Inflammatory macrophage treated with lipopolysaccharide for 1 hour (primary cell): ENCODE measurements around the gene ASXL3.
A peak's percentile ranks its signal among the peaks of the same experiment; 100 is the strongest.

Source experiments
- DNase-seq, 2 donors: peaks; one replicate each; pipeline ENCODE4 v3.0.0-alpha.2; 2020 to 2022

ASXL3 gene

GRCh38 chr18:33577685-33578517 lies at the start of gene ASXL3:
TSS of gene ASXL3 (plus strand) at chr18:33578219. CDS start at chr18:33578632, 413 bp downstream.
- DNase-seq, result no peak

GRCh38 chr18:33532978-33533377 lies 45.0 kb upstream of the ASXL3 start:
- no peak for DNase-seq

GRCh38 chr18:33536904-33537303 lies 41.1 kb upstream of the ASXL3 start:
- DNase-seq, result no peak

GRCh38 chr18:33538418-33539042 lies 39.5 kb upstream of the ASXL3 start:
- no peak for DNase-seq

GRCh38 chr18:33540392-33540791 lies 37.6 kb upstream of the ASXL3 start:
- DNase-seq, result no peak

GRCh38 chr18:33541316-33541715 lies 36.7 kb upstream of the ASXL3 start:
- DNase-seq, result no peak

GRCh38 chr18:33556846-33557245 lies 21.2 kb upstream of the ASXL3 start:
- DNase-seq, result no peak

GRCh38 chr18:33557706-33558105 lies 20.3 kb upstream of the ASXL3 start:
- no peak for DNase-seq

- no peak for DNase-seq
Observed at GRCh38 chr18:33558529-33558928, 19.5 kb upstream of the ASXL3 start.

- DNase-seq, result no peak
Observed at GRCh38 chr18:33560686-33561370, 17.2 kb upstream of the ASXL3 start.

- DNase-seq, result no peak
Observed at GRCh38 chr18:33562741-33563140, 15.3 kb upstream of the ASXL3 start.

- no peak for DNase-seq
Observed at GRCh38 chr18:33567705-33568104, 10.3 kb upstream of the ASXL3 start.

GRCh38 chr18:33571998-33572787 lies 5.8 kb upstream of the ASXL3 start:
- no peak for DNase-seq

GRCh38 chr18:33573193-33573592 lies 4.8 kb upstream of the ASXL3 start:
- no peak for DNase-seq

- DNase-seq, result no peak
Observed at GRCh38 chr18:33575451-33575850, 2.6 kb upstream of the ASXL3 start.

GRCh38 chr18:33576999-33577646 lies 896 bp upstream of the ASXL3 start:
- peak in 1 of 2 donors; percentile 5 for DNase-seq

GRCh38 chr18:33578518-33579348 lies 714 bp downstream of the ASXL3 start:
- no peak for DNase-seq

GRCh38 chr18:33579349-33580215 lies 1.6 kb downstream of the ASXL3 start:
- no peak for DNase-seq

GRCh38 chr18:33580546-33580945 lies 2.5 kb downstream of the ASXL3 start:
- no peak for DNase-seq

- DNase-seq, result no peak
Observed at GRCh38 chr18:33581856-33582255, 3.8 kb downstream of the ASXL3 start.
